HG03097 (cell line): ENCODE measurements around the gene FNDC10.

Experiments used
- ATAC-seq: cut with Tn5 transposase; IDR thresholded peaks from one replicate; pipeline ENCODE4 v1.9.1; 2021; ENCODE audit not compliant: unreplicated experiment, low FRiP score

FNDC10 gene

GRCh38 chr1:1628754-1629429 lies 29.0 kb upstream of the FNDC10 start:
- ATAC-seq = no peak

- ATAC-seq = no peak
Observed at GRCh38 chr1:1627829-1628753, 28.2 kb upstream of the FNDC10 start.

- ATAC-seq = no peak
Observed at GRCh38 chr1:1627261-1627828, 27.4 kb upstream of the FNDC10 start.

- ATAC-seq = no peak
Observed at GRCh38 chr1:1626207-1627141, 26.5 kb upstream of the FNDC10 start.

GRCh38 chr1:1625824-1626206 lies 25.9 kb upstream of the FNDC10 start:
- no peak for ATAC-seq

GRCh38 chr1:1625404-1625775 lies 25.5 kb upstream of the FNDC10 start:
- ATAC-seq = no peak

GRCh38 chr1:1624443-1625403 lies 24.8 kb upstream of the FNDC10 start:
- no peak for ATAC-seq

GRCh38 chr1:1623631-1624442 lies 23.9 kb upstream of the FNDC10 start:
- no peak for ATAC-seq

GRCh38 chr1:1623181-1623630 lies 23.3 kb upstream of the FNDC10 start:
- no peak for ATAC-seq

GRCh38 chr1:1622788-1623094 lies 22.8 kb upstream of the FNDC10 start:
- no peak for ATAC-seq

GRCh38 chr1:1622010-1622787 lies 22.3 kb upstream of the FNDC10 start:
- ATAC-seq = no peak

- no peak for ATAC-seq
Observed at GRCh38 chr1:1621173-1622009, 21.5 kb upstream of the FNDC10 start.

GRCh38 chr1:1620433-1621139 lies 20.7 kb upstream of the FNDC10 start:
- ATAC-seq = no peak

- ATAC-seq = no peak
Observed at GRCh38 chr1:1619917-1620361, 20.0 kb upstream of the FNDC10 start.

- ATAC-seq = no peak
Observed at GRCh38 chr1:1618396-1619068, 18.6 kb upstream of the FNDC10 start.

- ATAC-seq = no peak
Observed at GRCh38 chr1:1617925-1618324, 18.0 kb upstream of the FNDC10 start.
